ES-I3 (cell line): ENCODE data around the gene SOX12.
"Not testable (repeated sequence)": the region's sequence is repeated elsewhere in the genome, so short reads cannot be mapped to it uniquely, and the experiment has no call there.

Experiments used
- H3K36me3 ChIP-seq: 2 replicates; pipeline ENCODE4 v1.6.1; 2013; ENCODE audit warnings: mild to moderate bottlenecking, low read length, control low read depth, moderate library complexity; ENCODE audit not compliant: insufficient read depth
- H3K4me1 ChIP-seq: 2 replicates; pipeline ENCODE4 v1.6.1; 2013; ENCODE audit warnings: mild to moderate bottlenecking, control low read depth, low read length; ENCODE audit not compliant: insufficient read depth
- H3K9ac ChIP-seq: 2 replicates; pipeline ENCODE4 v1.6.1; 2013; ENCODE audit warnings: low read depth, mild to moderate bottlenecking, low read length, moderate library complexity
- H3K9me3 ChIP-seq: 2 replicates; pipeline ENCODE4 v1.6.1; 2013; ENCODE audit warnings: mild to moderate bottlenecking, low read length, moderate library complexity; ENCODE audit not compliant: control insufficient read depth, insufficient read depth

SOX12 gene

DNA sequence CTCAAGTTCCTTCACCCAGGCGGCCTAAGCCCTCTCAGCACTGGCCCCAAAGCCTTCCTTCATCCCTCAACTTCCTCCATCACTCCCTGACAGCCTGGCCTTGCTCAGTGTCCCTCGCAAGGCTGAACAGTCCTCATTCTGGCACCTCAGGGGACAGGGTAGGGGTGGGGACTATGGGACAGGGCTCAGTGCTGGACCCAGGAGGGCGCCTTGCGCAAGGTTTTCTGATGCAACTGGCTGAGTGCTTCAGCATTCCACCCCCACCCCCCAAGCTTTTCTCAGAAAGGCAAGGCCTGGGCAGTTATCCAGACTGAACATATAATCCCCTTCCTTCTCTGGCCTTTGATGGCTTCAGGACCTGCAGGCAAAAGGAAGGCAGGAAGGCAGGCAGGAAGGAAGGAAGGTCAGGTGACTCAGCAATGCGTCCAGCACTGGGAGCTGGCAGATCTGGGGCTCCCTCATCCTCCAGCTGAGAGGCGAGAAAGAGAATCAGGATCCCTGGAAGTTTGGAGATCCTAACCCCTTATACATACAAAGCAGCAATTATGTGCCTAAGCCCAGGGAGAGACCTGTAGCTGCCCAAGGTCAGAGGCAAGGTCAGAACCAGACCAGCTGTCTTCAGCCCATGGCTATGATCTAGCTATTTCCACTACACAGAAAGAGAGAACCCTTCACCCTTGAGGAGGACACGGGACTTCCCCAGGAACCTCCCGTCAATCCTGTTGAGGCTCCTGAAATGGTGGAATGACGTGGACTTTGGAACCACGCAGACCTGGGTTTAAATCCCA lies 46.6 kb downstream of the SOX12 start:
- H3K9ac ChIP-seq = no peak overlapping the region
- H3K4me1 ChIP-seq = peaks cover 10% of the 10 kb centered on the region
- H3K36me3 ChIP-seq = no peaks in the 10 kb centered on the region
- H3K9me3 ChIP-seq = no peaks in the 10 kb centered on the region

GRCh38 chr20:372543-373082 lies 47.3 kb downstream of the SOX12 start:
- H3K9me3 ChIP-seq, H3K36me3 ChIP-seq, H3K9ac ChIP-seq: not testable (repeated sequence)
- peaks cover 10% of the 10 kb centered on the region for H3K4me1 ChIP-seq

DNA sequence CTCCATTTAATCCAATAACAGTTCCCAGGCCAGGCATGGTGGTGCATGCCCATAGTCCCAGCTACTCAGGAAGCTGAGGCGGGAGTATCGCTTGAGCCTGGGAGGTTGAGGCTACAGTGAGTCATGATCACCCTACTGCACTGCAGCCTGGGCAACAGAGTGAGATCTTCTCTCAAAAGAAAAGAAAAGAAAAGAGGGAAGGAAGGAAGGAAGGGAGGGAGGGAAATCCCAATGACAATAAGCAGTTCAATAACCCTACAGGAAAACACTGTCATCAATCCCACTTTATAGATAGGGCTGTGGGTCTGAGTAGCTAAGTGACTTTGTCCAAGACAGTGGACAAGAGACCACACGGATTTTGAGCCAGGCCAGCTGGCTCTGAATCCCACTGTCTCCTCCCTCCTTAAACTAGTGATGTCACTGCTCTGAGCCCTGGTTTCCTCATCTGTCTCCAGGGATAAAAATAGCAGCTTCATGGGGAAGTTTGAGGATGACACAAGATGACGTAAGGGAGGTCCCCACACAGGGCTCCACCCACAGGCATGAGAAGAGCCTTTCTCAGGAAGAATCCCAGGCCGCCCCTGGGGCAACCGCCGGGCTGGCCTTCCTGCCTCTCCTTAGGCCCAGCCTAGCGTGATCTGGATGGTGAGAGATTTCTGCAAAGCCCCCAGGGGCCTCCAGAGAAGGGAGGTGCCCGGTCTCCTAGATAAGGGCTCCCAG lies 48.0 kb downstream of the SOX12 start:
- Histone ChIP-seq H3K36me3 (no peaks in the 10 kb centered on the region), H3K9me3 (no peaks in the 10 kb centered on the region), H3K9ac (no peak overlapping the region), H3K4me1 (peaks cover 14% of the 10 kb centered on the region)

DNA sequence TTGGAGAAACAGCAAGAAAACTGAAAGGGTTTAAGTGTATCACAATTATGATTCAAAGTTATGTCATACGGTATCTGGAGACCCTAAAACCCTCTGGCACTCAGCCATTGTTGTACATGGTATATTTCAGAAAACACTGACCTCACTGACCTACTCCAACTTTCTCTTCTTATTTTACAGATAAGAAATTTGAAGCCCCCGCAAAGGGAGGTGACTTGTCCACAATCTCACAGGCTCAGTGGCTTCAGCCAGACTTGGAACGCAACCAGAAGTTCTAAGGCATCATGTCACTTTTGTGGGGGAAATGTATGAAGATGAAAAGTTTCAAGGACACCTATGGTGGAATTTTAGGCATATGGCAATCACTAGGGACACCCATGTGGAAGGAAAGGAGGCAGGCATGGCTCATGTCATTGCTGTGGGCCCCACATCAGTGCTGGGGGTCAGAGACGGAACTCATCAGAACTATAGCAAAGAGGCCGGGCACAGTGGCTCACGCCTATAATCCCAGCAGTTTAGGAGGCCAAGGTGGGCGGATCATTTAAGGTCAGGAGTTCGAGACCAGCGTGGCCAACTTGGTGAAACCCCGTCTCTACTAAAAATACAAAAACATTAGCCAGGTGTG lies 50.0 kb downstream of the SOX12 start:
- peaks cover 14% of the 10 kb centered on the region for H3K4me1 ChIP-seq
- H3K36me3 ChIP-seq = no peaks in the 10 kb centered on the region
- no peaks in the 10 kb centered on the region for H3K9me3 ChIP-seq
- no peak overlapping the region for H3K9ac ChIP-seq

DNA sequence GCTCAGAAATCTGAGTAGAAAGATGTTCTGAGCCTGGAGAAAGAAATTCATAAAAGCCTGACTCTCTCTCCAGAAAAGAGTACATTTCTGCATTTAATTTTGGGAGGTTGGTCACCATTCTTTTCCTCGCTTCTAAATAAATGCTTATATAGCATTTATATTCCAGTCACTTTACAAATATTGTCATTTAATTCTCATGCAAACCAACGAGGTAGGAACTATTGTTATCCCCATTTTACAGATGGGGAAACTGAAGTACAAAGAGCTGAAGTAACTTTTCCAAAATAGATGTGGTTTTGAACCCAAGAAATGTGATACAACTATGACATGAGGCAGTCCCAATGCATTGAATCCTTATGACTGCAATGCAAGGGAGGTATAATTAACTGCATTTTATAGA lies 50.7 kb downstream of the SOX12 start:
- no peaks in the 10 kb centered on the region for H3K36me3 ChIP-seq
- H3K9ac ChIP-seq = no peak overlapping the region
- H3K9me3 ChIP-seq = no peaks in the 10 kb centered on the region
- H3K4me1 ChIP-seq = peaks cover 14% of the 10 kb centered on the region

DNA sequence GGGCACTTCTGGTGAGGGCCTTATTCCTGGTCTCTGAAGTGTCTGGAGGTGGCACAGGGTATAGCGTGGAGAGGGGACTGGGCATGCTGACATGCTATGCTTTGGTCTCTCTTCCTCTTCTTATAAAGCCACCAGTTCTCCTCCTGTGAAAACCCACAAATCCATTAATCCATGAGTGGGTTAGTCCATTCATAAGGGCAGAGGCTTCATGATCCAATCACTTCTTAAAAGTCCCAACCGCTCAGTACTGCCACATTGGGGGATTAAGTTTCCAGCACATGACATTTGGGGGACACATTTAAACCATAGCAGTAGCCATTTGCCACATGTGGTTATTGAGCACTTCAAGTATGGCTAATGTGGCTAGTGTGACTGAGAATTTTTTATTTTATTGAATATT lies 51.4 kb downstream of the SOX12 start:
- H3K9ac ChIP-seq = no peak overlapping the region
- no peaks in the 10 kb centered on the region for H3K36me3 ChIP-seq
- H3K4me1 ChIP-seq = peaks cover 10% of the 10 kb centered on the region
- no peaks in the 10 kb centered on the region for H3K9me3 ChIP-seq

DNA sequence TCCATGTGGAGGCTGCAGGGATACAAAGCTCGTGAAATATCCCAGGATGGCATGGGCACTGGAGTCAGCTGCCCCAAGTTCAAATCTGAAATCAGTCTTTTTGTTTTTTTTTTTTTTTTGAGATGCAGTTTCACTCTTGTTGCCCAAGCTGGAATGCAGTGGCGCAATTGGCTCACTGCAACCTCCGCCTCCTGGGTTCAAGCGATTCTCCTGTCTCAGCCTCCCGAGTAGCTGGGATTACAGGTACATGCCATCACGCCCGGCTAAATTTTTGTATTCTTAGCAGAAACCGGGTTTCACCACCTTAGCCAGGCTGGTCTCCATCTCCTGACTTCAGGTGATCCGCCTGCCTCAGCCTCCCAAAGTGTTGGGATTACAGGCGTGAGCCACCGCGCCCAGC lies 52.2 kb downstream of the SOX12 start:
- not testable (repeated sequence) for H3K9me3 ChIP-seq, H3K9ac ChIP-seq, H3K36me3 ChIP-seq, H3K4me1 ChIP-seq

DNA sequence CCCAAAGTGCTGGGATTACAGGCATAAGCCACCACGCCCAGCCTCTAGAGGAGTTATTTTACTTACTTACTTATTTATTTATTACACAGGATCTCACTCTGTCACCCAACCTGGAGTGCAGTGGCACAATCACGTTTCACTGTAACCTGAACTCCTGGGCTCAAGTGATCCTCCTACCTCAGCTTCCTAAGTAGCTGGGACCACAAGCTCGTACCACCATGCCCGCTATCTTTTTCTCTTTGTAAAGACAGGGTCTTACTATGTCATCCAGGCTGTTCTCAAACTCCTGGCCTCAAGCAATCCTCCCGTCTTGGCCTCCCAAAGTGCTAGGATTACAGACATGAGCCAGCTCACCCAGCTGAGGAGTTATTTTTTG lies 53.6 kb downstream of the SOX12 start:
- Histone ChIP-seq H3K36me3 (no peaks in the 10 kb centered on the region), H3K4me1 (peaks cover 4% of the 10 kb centered on the region; the same call in 1 of the 2 replicates), H3K9me3 (no peaks in the 10 kb centered on the region), H3K9ac (no peak overlapping the region)
